Measurements from ENCODE around the gene LONRF3.

DNA sequence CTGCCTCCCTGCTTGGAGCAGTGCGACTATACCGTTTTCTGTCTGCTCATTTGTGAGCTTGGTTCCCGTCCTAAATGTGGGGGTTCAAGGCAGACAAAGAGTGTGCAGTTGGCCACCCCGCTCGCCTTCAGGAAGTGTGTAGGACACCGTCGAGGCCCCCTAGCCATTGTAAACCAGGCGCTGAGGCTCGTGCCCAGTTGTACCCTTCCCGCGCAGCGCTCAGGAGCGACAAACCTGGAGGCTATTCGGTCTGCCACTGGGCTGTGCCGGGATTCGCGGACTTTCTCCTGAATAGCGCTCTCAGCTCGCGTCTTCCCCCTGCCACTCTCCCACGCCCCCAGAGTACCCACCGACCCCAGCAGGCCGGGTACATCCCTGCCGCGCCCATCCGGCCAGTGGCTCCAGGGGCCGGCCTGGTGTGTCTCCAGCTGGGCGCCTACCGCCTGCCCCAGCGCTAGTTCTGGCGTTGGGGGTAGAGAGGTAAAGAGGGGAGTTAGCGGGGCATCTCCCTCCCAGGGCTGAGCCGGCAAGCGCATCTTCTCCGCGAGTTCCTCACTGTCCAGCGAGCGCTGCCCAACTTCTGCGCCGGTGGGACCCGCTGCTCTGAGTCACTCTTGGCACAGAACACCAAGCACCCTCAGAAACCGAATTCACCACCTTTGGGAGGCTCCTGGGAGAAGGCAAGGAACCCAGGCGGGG, 880 bp upstream of the LONRF3 start:
- TF ChIP-seq ZC3H4 (CRISPR knock-in tag; IDR thresholded peaks at IDR 0.05; ENCODE audit: borderline replicate concordance), result no peak
- no peak for TF ChIP-seq POLR2G (IDR thresholded peaks at IDR 0.05; ENCODE audit: low read depth, low read length)
- no peak for TF ChIP-seq MEIS2 (CRISPR knock-in tag; IDR thresholded peaks at IDR 0.05)
- TF ChIP-seq FOSL2 (CRISPR knock-in tag; IDR thresholded peaks at IDR 0.05), result no peak
- TF ChIP-seq, protein P1, sequence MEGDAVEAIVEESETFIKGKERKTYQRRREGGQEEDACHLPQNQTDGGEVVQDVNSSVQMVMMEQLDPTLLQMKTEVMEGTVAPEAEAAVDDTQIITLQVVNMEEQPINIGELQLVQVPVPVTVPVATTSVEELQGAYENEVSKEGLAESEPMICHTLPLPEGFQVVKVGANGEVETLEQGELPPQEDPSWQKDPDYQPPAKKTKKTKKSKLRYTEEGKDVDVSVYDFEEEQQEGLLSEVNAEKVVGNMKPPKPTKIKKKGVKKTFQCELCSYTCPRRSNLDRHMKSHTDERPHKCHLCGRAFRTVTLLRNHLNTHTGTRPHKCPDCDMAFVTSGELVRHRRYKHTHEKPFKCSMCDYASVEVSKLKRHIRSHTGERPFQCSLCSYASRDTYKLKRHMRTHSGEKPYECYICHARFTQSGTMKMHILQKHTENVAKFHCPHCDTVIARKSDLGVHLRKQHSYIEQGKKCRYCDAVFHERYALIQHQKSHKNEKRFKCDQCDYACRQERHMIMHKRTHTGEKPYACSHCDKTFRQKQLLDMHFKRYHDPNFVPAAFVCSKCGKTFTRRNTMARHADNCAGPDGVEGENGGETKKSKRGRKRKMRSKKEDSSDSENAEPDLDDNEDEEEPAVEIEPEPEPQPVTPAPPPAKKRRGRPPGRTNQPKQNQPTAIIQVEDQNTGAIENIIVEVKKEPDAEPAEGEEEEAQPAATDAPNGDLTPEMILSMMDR (CRISPR knock-in tag; IDR thresholded peaks at IDR 0.05), result no peak
- no peak for TF ChIP-seq MAFF (IDR thresholded peaks at IDR 0.05; ENCODE audit: low read depth, low read length)
- no peak for TF ChIP-seq JUN (CRISPR knock-in tag; IDR thresholded peaks at IDR 0.05)
- TF ChIP-seq ZKSCAN1 (IDR thresholded peaks at IDR 0.05; ENCODE audit: low read length), result no peak
- TF ChIP-seq MXI1 (IDR thresholded peaks at IDR 0.05; ENCODE audit: borderline replicate concordance, low read depth, low read length), result no peak
- no peak for TF ChIP-seq FOXK2 (IDR thresholded peaks at IDR 0.05)
- TF ChIP-seq, protein P2, sequence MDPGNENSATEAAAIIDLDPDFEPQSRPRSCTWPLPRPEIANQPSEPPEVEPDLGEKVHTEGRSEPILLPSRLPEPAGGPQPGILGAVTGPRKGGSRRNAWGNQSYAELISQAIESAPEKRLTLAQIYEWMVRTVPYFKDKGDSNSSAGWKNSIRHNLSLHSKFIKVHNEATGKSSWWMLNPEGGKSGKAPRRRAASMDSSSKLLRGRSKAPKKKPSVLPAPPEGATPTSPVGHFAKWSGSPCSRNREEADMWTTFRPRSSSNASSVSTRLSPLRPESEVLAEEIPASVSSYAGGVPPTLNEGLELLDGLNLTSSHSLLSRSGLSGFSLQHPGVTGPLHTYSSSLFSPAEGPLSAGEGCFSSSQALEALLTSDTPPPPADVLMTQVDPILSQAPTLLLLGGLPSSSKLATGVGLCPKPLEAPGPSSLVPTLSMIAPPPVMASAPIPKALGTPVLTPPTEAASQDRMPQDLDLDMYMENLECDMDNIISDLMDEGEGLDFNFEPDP (CRISPR knock-in tag; conservative IDR thresholded peaks at IDR 0.05), result no peak
- no peak for TF ChIP-seq SALL2 (CRISPR knock-in tag; IDR thresholded peaks at IDR 0.05)
- no peak for TF ChIP-seq SUZ12 (IDR thresholded peaks at IDR 0.05; ENCODE audit: low read depth, low read length)

All from HepG2 (cell line).